SH-SY5Y (cell line): ENCODE results near the gene OR4X2.

ENCODE experiments used
- GATA2 ChIP-seq: IDR thresholded peaks from 2 replicates; pipeline ENCODE4 v1.6.1; 2011; ENCODE audit warnings: mild to moderate bottlenecking, low read depth, low read length
- GATA3 ChIP-seq: IDR thresholded peaks from 2 replicates; pipeline ENCODE4 v1.6.1; 2011; ENCODE audit warnings: low read depth, mild to moderate bottlenecking, low read length, moderate library complexity

DNA sequence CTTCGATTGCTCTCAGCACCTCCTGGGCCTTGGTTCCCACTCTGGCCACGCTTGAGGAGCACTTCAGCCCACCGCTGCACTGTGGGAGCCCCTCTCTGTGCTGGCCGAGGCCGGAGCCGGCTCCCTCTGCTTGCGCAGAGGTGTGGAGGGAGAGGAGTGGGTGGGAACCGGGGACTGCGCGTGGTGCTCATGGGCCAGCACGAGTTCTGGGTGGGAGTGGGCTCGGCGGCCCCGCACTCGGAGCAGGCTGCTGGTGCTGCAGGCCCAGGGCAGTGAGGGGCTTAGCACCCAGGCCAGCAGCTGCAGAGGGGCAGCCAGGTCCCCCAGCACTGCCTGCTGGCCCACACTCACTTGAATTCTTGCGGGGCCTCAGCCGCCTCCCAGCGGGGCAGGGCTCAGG, 16.1 kb upstream of the OR4X2 start:
- TF ChIP-seq GATA3: no peak
- no peak for TF ChIP-seq GATA2
